Activated T-helper 1 cell treated with Interleukin-2 at 50 U/mL for 16 hours (primary cell): ENCODE data around the gene POLN.

Source experiments
- DNase-seq: peaks from one replicate; pipeline ENCODE4 v3.0.0-alpha.2; 2020; ENCODE audit warnings: low read depth

POLN gene

DNA sequence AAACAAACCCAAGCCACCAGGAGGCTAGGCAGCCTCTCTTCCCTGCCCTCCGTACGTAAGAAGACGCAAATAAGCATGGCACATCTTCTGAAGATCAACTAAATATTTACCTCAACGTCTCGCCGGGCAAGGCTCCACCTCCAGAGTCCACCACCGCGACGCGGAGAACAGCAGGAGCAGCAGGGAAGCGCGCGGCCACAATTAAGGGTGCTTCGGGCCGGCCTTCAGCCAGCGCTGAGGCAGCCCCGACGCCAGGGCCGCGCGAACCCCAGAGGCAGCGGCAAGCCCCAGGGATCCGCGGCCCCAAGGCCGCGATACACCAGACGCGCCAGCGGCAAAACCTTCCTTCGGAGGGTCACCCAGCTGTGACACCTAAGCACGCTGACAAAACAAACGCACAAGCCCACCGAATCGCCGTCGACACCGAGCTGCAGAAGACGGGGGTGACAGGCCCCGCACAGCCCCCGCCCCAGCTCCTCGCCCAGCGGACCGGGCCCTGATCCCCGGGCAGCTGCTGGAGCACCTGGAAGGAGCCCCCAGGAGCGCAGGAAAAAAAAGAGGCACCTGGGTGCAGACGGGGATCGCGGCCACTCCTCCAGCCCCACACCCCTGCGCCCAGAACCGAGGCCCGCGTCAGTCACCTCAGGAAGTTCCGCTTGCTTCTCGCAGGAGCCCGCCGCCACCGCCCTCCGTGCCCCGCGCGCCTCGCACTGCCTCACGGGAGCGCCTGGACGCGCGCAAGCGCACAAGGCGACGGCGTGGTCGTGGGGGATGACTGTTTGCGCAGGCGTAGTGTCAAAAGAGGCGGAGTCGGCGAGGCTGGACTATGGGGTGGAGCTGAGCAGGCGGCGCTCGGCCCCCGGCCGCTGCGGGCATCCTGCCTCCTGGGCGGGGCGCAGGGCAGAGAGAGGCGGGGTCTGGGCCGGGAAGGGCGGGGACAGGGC lies at the start of gene POLN, which contains the start of gene HAUS3:
Gene POLN (minus strand): TSS at position 712 of the 944 bp plus-strand sequence. CDS start 12,890 bp downstream, outside the sequence.
Gene HAUS3 (minus strand): TSS at position 712 of the 944 bp plus-strand sequence. CDS start 1,175 bp downstream, outside the sequence.
- peak; percentile 99 for DNase-seq

DNA sequence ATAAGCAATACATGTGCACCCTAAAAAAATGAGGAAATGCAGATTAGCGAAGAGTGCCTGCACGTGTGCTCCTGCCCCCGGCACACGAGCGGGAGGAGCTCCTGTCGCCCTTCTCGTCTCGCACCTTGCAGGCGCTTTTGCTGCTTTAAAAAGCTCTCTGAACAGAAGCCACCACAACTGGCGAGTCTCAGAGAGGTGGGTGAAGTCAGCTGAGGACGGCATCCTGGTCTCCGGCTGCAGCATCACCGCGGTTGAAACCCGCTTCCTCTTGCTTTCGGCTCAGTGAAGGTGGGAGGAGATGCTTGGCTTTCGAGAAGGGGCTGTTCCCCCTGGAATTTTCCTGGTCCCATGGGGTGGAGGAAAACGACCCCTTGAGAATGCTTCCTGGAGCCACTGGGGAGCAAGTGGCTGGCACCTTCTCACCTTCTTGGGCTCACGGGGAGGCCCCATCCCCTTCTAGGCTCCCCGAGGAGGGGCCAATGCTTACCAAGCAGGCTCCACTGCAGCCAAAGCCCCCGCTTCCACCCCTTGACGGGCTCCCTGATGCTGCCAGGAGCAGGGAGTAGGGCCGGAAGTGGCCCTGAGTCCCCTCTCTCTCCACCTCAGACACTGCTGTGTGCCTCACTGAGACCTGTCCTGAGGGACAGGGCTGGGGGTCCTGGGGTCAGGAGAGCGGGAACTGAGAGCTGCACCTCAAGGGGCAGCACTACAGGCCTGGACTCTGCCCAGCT lies 49.2 kb upstream of the POLN start:
- DNase-seq = peak; percentile 66

DNA sequence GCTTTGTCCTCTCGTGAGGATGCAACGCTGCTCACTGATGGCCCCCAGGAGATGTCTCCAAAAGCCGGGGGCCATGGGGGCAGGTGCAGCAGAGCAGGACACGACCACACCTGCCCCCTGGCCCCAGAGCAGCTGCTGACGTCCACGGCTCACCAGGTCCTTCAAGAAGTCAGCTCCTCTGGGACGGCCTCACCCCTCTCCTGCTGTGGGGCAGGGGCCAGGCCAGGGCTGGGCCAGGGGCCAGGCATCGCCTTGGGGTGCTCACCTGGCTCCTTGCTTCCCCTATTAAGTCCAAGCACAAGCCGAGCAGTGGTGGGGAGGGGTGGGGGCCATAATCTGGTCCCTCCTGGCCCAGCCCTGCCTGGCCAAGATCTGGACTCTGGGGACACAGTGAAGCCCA lies 48.6 kb upstream of the POLN start:
- no peak for DNase-seq

DNA sequence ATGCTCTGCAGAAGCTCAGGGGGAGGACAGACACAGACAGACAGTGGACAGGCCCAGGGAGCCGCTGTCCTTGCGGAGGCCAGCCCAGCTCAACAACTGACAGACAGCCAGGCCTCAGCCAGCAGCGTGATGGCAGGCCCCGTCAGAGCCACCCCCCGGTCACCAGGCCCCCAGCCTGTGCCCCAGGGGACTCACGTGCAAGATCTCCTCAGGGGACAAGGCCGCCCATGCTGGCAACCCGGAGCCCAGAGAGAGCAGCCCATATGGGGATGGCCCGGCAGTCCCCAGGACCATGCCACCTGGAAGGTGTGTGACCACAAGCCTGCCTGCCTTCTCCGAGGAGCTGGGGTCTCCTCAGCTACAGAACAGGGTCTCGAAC lies 48.0 kb upstream of the POLN start:
- DNase-seq = no peak

DNA sequence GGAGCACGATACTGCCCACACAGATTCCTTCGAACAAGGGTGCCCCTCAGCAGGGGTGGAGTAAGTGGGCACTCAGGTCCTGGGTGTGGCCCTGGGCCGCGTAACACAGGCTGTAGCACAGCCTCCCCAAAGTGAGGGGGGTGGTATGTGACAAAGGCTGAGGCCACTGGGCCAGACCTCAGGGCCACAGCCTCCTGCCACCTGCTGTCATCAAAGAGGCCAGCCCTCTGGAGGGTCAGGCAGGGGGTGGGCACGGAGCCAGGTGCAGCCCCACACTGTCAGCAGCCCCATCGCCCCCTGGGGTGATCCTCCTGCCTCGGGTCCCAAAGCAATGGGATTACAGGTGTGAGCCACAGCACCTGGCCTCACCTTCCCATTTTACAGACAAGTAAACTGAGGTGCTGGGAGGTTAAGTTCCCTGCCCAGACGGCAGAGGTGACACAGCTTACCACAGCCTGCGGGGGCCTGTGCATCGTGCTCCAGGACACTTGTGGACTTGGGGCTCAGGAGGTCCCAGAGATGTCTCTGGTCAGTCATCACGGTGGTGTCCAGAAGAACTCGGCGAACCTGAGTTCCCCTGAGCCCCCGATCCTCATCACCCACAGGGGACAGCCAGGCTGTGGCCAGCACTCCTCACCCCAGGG lies 47.5 kb upstream of the POLN start:
- no peak for DNase-seq

DNA sequence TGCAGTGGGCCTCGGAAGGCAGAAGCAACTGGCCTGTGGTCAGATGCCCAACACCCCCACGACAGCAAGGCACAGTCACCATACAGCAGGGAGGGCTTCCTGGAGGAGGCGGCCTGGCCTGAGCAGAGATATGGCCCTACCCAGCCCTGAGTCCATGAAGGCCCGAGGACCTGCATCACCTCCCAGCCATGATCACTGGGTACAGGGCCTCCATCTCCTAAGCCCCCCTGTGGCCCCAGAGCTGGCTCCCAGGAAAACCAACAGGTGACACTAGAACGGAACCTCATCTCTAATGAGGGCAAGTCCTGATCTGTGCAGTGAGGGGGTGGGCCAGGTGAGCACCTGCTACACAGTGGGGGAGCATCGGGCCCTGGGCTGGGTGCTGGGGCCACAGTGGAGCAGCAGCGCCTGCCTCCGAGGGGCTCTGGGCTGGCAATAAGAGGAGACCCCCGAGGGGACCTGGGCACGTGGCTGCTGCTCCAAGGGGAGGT lies 46.2 kb upstream of the POLN start:
- DNase-seq = no peak

DNA sequence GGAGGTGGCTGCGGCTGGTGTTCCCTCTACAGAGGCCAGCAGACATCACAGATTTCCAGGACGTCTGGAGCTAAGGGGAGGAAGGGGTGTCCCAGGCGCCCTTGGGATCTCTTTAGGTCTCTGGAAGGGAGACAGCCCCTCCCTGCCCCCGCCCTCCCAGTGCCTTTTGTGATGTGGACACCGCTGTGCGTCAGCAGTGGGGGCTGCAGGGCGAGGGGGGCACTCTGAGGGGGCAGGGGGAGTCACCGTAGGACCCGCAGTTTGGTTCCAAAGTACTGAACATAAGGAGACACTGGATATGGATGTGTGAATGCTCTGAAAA lies 45.6 kb upstream of the POLN start:
- no peak for DNase-seq

DNA sequence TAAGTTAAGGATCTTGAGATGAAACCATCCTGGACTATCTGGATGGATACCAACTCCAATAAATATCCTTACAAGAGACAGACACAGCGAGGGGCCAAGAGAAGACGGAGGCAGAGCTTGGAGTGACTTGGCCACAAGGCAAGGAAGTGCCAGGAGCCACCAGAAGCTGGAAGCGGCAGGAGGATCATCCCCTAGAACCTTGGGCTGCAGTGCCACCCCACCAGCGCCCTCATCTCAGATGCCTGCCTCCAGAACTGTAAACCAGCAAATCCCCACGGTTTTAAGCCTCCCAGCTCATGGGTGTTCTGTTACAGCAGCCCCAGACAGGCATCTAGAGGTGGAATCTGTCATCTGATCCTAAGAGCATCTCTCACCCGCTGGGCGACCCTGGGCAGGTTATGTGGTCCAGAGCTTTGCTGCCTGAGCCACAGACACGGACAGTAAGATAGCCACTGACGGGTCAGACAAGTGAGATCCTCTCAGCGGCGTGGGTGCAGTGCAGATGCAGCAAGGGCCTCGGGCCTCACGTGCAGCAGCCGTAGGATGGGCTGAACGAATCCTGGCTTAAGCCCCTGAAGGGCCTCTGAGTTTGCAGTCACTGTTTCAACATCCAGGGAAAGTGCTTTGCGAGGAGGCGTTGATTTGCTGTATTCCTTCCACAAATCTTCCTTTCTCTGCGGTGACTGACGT lies 45.1 kb upstream of the POLN start:
- DNase-seq = no peak

DNA sequence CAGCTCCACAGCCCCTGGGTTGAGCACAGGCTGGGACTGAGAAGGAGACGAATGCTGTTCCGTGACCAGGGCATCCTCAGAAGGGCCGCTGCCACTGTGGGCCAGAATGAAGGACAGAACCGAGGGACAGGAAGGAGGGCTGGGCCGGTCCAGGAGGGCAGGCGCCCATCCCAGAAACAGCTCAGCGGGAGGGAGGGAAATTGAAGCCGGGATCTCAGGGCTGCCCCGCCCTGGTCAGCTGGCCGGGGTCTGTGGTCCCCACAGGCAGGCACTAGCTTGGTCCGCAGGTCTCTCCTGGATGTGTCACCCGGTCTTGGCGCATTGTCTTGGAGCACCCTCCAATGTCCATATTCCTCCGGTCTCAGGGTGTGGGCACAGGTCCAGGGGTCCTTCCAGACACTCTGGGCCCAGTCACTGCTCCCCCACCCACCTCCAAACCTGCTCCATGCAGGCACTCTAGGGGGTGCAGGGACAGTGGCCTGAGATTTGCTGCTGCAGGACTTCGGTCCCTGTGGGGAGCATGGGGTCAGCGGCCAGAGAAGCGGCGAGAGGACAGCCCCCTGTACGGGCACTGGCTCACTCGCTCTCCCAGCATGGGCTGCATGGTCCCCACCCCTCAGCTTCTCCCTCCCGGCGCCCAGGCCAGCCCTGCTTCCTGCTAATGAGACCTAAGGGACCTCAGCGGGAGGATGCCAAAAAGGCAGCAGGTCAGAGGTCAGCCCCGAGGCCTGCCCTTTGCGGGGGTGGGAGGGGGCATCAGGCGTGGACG lies 43.9 kb upstream of the POLN start:
- no peak for DNase-seq

DNA sequence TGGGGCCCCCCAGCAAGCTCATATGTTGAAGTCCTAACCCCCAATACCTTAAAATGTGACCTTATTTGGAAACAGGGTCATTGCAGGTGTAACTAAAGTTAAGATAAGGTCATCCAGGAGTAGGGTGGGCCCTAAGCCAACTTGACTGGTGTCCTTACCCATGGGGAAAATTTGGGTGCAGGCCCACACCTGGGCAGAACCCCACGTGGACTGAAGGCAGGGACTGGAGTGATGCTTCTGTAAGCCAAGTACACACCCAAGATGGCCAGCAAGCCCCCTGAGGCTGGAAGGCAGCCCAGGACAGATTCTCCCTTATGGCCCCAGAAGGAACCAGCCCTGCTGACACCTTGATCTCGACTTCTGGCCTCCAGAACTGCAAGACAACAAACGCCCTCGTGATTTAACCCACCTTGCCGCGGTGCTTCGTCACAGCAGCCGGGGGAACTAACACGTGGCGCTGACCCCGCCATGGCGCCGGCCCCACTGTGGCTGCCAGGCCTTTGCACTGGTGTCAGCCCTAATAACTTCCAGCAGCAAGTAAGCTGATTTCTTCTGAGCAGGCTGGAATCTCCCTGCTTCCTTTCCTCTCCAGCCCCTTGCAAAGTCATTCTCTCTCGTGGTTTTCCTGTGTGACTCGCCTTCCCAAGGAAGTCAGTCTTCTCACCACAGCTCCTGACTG lies 43.2 kb upstream of the POLN start:
- no peak for DNase-seq

DNA sequence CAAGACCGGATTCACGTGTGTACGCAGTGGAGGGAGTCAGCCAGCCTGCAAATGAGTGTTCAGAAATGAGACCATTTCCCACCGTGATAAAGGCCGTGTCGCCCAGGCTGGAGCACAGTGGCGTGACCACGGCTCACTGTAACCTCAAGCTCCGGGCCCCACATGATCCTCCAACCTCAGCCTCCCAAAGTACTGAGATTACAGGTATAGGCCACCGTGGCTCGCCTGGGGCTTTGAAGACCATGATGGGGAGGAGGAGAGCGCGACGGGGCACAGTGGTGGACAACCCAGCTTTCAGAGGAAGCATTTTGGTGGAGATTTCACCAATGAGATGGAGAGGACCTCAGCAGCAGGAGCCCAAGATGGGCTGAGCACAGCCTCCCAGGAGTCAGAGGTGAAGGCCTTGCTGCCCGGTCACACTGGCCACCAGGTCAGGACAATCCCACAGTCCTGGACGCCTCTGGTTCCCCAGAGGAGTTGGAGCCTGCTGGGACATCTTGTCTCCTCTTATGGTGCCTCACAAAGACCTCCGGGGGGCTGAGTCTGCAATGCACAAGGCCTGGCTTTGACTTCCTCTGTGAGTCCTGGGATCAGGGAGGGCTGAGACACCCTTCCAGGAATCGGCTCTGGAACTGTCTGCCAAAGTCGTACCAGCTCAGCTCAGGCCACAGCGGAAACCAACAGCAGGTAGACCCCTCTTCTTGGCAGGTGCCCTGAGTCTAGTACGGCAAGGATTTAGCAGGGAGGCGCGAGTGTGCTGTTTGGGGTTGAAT lies 42.4 kb upstream of the POLN start:
- DNase-seq = no peak

DNA sequence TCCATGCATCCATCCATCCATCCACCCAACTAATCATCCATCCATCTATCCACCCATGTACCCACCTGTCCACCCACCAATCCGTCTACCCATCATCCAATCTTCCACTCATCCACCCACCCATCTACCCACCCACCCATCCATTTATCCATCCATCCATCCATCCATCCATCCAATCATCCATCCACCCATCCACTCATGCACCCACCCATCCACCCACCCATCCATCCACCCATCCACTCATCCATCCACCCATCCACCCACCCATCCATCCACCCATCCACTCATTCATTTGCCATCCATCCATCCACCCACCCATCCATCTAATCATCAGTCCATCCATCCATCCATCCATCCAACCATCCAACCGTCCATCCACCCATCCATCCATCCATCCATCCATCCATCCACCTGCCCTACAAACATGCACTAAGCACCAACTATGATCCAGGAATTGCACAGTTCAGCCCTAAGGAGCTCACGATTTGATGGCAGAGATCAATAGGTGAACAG lies 41.3 kb upstream of the POLN start:
- DNase-seq = no peak

DNA sequence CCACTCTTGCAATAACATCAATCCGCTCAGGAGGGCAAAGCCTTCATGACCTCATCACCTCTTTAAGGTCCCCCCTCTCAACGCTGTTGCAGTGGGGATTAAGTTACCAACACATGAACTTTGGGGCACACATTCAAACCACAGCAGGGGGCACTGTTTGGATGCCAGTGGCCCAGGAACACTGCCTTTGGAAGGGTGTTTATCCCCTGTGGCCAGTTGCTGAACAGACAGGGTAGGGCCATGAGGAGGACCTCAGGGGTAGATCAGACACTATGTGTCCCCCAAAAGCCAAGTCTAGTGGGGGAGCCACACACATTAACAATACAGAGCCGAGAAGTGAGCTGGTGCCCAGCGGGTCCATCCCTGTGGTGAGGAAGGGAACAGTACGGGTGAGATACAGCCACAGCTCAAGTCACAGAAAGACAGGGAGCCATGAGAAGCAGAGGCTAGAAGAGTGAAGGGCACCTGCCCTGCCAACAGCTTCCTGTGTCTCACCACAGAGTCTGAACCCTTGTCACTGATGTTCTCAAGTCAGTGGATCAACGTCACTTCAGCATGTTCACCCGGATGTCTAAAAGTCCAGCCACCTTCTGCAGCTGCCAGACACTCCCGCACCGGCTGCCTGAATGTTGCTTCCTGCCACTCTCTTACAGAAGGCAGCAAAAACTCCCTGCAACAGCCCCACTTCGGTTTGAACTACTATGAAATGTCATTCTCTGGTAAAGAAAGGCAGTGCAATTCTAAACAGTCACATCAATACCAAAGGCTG lies 39.8 kb upstream of the POLN start:
- DNase-seq = peak; percentile 74

DNA sequence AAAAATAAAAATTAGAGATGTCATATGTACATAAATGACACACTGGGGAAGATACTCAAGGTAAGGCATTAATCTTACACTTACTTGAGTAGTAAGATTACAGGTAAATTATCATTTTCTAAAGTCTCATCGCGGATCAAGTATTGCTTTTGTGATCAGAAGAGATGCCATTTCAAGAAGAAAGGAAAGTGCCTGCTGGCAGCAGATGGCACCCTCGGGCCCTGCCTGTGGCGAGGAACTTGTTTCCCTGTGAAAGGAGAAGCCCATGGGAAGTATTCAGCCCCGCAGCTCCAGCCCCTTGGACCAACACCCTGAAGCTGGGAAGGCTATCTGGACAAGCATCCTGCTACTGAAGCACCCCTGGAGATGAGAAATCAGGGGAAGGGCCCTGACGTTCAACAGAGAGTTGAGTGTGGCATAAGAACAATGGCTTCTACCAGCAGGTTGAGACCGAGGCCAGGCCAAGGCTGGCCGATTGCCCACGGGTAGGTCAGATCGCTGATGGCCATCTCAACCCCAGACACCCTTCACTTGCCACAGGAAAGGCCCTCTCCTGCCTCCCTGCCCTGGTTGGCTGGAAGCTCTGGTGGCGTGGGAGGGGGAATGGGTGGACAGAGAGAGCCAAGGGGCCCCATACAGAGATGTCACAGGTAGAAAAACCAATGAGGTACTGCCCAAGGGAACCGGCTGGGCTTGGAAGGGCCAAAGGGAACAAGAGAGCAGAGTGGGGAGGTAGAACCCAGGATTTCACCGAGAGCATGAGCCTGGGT lies 38.8 kb upstream of the POLN start:
- DNase-seq = no peak

DNA sequence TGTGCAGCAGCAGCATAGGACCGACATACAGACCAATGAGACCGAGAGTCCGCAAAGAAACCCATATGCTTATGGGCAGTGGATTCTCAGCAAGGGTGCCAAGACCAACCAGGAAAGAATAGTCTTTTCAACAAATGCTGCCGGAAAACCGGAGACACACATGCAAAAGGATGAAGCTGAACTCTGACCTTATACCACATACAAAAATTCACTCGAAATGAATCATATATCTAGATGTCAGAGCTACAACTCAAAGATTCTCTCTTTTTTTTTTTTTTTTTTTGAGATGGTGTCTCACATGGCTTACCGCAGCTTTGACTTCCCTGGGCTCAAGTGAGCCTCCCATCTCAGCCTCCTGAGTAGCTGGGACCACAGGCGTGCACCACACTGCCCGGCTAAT lies 36.0 kb upstream of the POLN start:
- no peak for DNase-seq

DNA sequence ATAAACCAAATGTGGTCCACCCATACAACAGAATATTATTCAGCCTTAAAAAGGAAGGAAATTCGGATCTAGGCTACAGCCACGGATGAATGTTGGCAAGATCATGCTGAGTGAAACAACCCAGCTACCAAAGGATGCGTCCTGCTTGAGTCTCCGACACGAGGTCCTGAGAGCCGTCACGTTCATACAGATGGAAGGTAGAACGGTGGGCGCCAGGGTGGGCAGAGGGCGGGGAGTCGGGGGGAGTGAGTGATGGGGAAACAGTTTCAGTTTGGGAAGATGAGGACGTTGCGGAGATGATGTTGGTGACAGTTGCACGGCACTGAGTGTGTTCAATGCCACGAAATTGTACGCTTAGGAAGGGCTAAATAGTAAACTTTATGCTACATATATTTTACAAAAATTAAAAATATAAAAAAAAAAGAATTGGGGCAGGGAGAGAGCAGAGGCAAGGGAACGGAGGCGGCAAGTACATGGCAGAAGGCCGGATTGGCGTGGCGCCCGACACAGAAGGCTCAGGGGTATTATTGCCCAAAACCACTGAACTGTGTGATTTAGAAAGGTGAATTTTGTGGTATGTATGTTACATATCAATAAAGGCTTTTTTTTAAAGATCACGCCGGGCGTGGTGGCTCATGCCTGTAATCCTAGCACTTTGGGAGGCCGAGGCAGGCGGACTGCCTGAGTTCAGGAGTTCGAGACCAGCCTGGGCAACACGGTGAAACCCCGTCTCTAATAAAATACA lies 34.8 kb upstream of the POLN start:
- DNase-seq = no peak

DNA sequence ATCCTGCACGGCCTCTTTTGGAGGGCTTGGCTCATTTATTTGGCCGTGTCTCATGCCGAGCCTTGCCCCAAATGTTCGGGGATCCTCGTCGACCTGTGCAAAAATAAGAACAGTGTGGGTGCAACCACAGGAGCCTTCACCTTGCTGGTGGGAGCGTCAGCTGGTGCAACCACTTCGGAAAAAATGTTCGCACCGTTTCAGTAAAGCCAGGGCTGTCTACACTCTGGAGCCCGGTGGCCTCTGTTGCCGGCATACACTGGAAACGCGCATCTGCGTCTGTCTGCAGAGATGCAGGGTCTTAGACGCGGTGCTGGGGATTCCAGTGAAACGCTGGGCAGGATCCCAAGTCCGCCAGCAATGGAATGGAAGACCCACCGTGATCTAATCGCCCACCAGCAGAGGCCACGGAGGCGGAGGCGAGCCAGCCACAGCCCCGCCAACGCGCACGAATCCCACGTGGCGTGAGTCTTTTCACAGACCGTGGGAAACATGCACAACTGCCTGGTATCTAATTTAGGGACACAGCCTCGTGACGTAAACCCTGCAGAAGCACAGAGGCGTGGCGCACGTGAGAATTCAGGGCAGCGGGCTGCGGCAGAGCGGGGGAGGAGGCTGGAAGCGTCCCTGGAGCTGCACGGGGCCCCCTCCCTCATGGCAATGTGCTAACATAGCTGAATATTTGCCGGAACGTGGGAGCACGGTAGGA lies 33.8 kb upstream of the POLN start:
- no peak for DNase-seq
